Vagina (tissue), 2 donors: Measurements from ENCODE around the gene TNFAIP8L1.

Experiments
- CTCF ChIP-seq, 3 experiments: fragments of 450-650 bp in 2 of 3; fragments of 200-600 bp in 1 of 3; sonication (generic) in 1 of 3; IDR thresholded peaks; one replicate each; pipeline ENCODE4 v1.5.1; 2017 to 2019; ENCODE audit warnings: antibody characterized with exemption in 3 of 3, mild to moderate bottlenecking in 2 of 3, moderate library complexity in 2 of 3
- POLR2AphosphoS5 ChIP-seq, 2 donors: sonication (generic); formaldehyde crosslinking; IDR thresholded peaks; one replicate each; pipeline ENCODE4 v1.9.0; 2017; ENCODE audit warnings: antibody characterized with exemption in 2 of 2, mild to moderate bottlenecking in 2 of 2, low read depth in 1 of 2; ENCODE audit not compliant: insufficient read depth in 1 of 2

DNA sequence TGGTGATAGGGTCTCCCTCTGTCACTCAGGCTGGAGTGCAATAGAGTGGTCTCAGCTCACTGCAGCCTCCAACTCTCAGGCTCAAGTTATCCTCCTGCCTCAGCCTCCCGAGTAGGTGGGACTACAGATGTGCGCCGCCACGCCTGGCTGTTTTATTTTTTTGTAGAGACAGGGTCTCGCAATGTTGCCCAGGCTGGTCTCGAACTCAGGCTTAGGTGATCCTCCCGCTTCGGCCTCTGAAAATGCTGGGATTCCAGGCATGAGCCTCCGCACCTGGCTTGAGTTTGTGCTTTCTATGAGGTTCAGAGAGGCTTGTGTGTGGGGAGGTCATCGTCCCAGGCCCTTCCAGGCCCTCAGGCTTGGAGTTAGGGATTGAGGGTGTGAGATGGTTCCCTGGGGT lies 39.2 kb upstream of the TNFAIP8L1 start:
- no peak for TF ChIP-seq POLR2AphosphoS5 (IDR thresholded peaks at IDR 0.05; ENCODE audit: insufficient read depth in 1 of 2, low read depth in 1 of 2)
- TF ChIP-seq CTCF (IDR thresholded peaks at IDR 0.05), result no peak
